HG02973 (cell line): Measurements from ENCODE around the gene REG3G.
"Not testable (repeated sequence)": the region's sequence is repeated elsewhere in the genome, so short reads cannot be mapped to it uniquely, and the experiment has no call there.

Source experiments
- ATAC-seq: cut with Tn5 transposase; IDR thresholded peaks from one replicate; pipeline ENCODE4 v1.9.1; 2021; ENCODE audit warnings: moderate library complexity; ENCODE audit not compliant: unreplicated experiment

Gene REG3G

DNA sequence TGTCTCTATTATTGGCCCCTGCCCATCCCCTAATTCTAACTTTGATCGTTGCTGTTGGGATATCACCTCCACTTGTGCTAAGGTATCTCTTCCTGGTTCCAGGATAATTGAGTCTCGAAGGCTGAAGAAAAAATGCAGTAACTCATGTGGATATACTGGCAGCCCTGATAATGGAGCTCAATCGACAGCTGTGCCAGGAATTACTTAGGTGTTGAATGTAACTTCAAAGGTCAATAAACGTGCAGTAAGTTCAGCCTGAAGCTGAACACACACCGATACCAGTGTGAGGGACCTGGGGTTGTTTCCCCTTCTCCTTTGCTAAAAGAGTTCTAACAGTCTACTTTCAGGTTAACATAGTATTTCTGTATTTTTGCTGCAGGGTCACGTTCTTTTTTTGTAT is 11.9 kb upstream of the REG3G start:
- ATAC-seq, result no peak

DNA sequence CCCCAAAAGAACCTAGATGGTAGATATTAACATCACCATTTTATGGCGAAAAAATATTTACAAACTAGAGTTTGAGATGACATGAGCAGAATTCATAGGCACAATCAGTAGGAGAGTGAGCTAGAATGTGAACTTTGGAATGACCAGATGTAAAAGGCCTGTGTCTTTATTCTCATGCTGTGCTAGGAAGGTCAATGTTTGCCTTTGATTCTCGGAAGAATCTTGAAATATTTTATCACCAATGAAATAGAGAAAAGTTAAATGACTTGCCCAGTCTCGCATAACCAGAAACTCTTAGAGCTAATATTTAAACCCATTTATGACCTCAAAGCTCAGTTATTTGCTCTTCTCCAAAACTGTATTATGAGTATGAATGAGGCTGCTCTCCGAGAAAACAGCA is 9.2 kb upstream of the REG3G start:
- no peak for ATAC-seq

DNA sequence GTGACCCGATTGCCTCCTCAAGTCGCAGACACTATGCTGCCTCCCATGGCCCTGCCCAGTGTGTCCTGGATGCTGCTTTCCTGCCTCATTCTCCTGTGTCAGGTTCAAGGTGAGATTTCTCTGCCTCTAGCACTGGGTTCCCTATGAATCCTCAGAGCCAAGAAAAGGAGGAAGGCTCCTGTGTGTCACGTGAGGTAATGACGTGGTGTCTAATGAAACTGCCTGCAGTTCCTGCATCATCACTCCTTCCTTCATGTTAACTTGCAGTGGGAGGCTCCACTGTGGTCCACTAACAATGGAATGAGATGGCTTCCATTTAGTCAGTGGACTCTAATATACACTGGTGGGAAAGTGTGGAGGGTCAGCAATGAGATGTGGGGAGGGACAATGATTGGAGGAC is 559 bp downstream of the REG3G start:
- no peak for ATAC-seq

DNA sequence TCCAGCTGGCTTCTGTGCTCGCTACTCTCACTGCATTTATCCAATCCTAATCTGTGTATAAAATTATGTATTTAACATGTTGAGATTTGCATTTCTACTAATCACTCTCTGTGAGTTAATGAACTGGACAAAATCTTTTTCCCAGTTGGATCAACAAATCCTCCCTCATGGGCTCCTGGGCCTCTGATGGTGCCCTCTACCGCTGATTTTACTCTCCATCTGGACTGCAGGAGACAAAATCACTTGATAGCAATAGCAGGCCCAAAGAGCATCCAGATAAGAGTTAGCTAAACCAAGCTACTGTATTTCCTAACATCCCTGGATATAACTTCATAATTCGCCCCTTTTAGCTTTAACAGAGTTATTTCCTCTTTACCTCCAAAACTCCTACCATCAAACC is 14.4 kb downstream of the REG3G start:
- no peak for ATAC-seq

DNA sequence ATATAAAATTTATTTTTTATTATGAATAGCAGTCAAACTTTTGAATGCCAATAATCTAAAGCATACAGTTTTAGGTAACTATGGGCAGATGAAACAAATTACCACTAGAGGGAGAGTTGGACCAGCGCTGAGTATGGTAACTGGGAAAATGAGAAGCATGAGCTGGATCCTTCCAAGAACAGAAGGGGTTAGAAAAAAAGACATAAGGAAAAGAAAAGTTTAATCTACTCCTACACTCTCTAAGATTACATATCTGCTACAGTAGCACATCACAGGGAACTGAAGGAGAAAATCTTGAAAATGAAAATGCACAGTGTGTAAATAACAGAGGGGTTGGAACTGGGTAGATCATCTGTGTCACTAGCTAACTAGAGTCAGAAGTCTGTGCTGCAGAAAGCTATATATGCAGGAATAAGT is 15.5 kb downstream of the REG3G start:
- ATAC-seq, result no peak

DNA sequence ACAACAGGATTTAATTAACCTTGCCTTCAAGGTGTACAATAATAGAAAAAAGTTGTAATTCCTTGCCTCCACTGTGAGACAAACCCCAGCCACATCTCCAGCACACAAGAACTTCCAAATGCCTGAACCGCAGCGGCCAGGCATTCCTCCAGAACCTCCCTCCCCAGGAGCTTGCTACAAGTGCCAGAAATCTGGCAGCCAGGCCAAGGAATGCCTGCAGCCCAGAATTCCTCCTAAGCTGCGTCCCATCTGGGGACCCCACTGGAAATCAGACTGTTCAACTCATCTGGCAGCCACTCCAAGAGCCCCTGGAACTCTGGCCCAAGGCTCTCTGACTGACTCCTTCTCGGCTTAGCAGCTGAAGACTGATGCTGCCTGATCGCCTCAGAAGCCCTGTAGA is 28.0 kb downstream of the REG3G start:
- not testable (repeated sequence) for ATAC-seq

DNA sequence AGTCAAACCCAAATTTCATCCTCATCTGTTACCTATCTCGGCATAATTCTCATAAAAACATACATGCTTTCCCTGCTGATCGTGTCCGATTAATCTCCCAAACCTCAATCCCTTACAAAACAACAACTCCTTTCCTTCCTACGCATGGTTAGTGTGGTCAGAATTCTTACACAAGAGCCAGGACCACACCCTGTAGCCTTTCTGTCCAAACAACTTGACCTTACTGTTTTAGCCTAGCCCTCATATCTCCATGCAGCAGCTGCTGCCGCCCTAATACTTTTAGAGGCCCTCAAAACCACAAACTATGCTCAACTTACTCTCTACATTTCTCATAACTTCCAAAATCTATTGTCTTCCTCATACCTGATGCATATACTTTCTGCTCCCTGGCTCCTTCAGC is 29.3 kb downstream of the REG3G start:
- ATAC-seq, result not testable (repeated sequence)

DNA sequence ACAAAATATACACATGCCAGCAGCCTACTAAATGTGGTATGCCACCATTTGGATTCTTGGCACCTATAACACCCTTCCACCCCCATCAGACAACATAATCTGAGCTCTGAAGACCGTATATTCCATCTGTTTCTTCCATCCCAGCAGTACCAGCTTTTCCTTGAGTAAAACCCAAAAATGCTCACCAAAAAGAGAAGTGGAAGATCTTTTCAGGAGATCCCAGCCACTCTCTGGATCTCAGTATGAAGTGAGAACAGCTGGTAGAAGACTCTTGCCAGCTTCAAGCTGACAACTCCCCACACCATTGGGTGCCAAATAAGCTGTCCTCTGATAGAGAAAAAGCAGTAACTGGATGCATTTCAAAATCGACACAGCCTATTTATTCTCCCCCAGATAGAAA is 39.7 kb downstream of the REG3G start:
- ATAC-seq, result no peak

DNA sequence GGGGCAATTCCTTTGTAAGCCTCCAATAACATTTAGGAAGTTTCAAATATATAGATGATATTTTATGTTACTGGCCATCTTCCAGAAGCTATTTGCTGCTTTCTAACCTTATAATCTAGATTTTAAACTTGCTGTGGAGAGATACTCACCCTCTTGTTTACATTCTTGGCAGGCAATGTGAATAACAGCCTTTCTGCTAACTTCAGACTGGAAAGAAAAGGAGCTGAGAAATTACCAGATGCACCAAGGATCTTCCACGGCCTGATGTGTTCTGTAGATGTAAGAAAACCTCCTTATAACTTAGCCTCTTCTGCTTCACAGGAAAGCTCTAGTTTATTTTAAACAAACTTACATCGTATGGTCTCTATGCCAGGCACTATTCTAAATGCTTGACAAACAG is 45.6 kb downstream of the REG3G start:
- ATAC-seq, result no peak
